MM.1S (cell line): ENCODE measurements around the gene PTTG1.

ENCODE experiments used
- DNase-seq: peaks from one replicate; pipeline ENCODE4 v3.0.0-alpha.2; 2015
- H2AFZ ChIP-seq: fragments of 300-600 bp; sonication (generic); 2 replicates; pipeline ENCODE4 v1.6.0; 2016; ENCODE audit warnings: antibody characterized with exemption, low read length
- H3F3A ChIP-seq: fragments of 300-600 bp; sonication (generic); 2 replicates; pipeline ENCODE4 v1.6.1; 2016; ENCODE audit warnings: mild to moderate bottlenecking, antibody characterized with exemption, low read length, moderate library complexity, mixed read lengths; ENCODE audit not compliant: insufficient read depth
- H3K27ac ChIP-seq: fragments of 300-600 bp; sonication (generic); 2 replicates; pipeline ENCODE4 v1.5.1; 2016; ENCODE audit warnings: mild to moderate bottlenecking, low read length
- H3K27me3 ChIP-seq: fragments of 300-600 bp; sonication (generic); replicated peaks from 2 replicates; pipeline ENCODE4 v1.6.0; 2016; ENCODE audit warnings: low read length; ENCODE audit not compliant: insufficient read depth
- H3K36me3 ChIP-seq: fragments of 300-600 bp; sonication (generic); replicated peaks from 2 replicates; pipeline ENCODE4 v1.6.1; 2016; ENCODE audit warnings: mild to moderate bottlenecking, low read length, mixed read lengths; ENCODE audit not compliant: insufficient read depth
- H3K4me1 ChIP-seq: fragments of 300-600 bp; sonication (generic); 2 replicates; pipeline ENCODE4 v1.6.1; 2016; ENCODE audit warnings: low read length, mixed read lengths
- H3K4me2 ChIP-seq: fragments of 300-600 bp; sonication (generic); 2 replicates; pipeline ENCODE4 v1.6.0; 2016; ENCODE audit warnings: low read depth, low read length
- H3K4me3 ChIP-seq: fragments of 300-600 bp; sonication (generic); 2 replicates; pipeline ENCODE4 v1.5.1; 2016; ENCODE audit warnings: low read length, mixed read lengths
- H3K79me2 ChIP-seq: fragments of 300-600 bp; sonication (generic); 2 replicates; pipeline ENCODE4 v1.6.1; 2016; ENCODE audit warnings: mixed run types, low read length, mixed read lengths
- H3K9ac ChIP-seq: fragments of 300-600 bp; sonication (generic); 2 replicates; pipeline ENCODE4 v1.6.1; 2016; ENCODE audit warnings: low read length, mixed read lengths
- H3K9me2 ChIP-seq: fragments of 300-600 bp; sonication (generic); replicated peaks from 2 replicates; pipeline ENCODE4 v1.6.1; 2016; ENCODE audit warnings: mild to moderate bottlenecking, low read length, mixed read lengths; ENCODE audit not compliant: insufficient read depth
- H3K9me3 ChIP-seq: fragments of 300-600 bp; sonication (generic); replicated peaks from 2 replicates; pipeline ENCODE4 v1.6.1; 2016; ENCODE audit warnings: mild to moderate bottlenecking, low read length, mixed read lengths; ENCODE audit not compliant: insufficient read depth
- H4K20me1 ChIP-seq: fragments of 300-600 bp; sonication (generic); 2 replicates; pipeline ENCODE4 v1.6.1; 2016; ENCODE audit warnings: mild to moderate bottlenecking, low read length, moderate library complexity, mixed read lengths; ENCODE audit not compliant: insufficient read depth
- CTCF ChIP-seq: fragments of 300-600 bp; sonication (generic); IDR thresholded peaks from 2 replicates; pipeline ENCODE4 v1.5.1; 2016; ENCODE audit warnings: antibody characterized with exemption, low read length, mixed read lengths
- EZH2 ChIP-seq: fragments of 300-600 bp; sonication (generic); optimal IDR thresholded peaks from 2 replicates; pipeline ENCODE3; 2017; ENCODE audit warnings: low read depth, mild to moderate bottlenecking, antibody characterized with exemption, low read length, mixed read lengths
- EZH2phosphoT487 ChIP-seq: fragments of 300-600 bp; sonication (generic); IDR thresholded peaks from 2 replicates; pipeline ENCODE4 v1.6.1; 2018; ENCODE audit warnings: antibody characterized with exemption, low read length

The PTTG1 gene

GRCh38 chr5:160418561-160419457 lies 2.8 kb upstream of the PTTG1 start, which contains the start of gene SLU7:
Gene SLU7 (minus strand): TSS chr5:160419081. CDS start chr5:160415294, 3,787 bp downstream.
- Histone ChIP-seq H4K20me1 (no peaks in the 10 kb centered on the region), H3K9me3 (no peaks in the 10 kb centered on the region), H3K4me3 (peak within 1 kb of the TSS; percentile 98), H3K36me3 (no peaks in the 10 kb centered on the region; the same call in 1 of the 2 replicates), H3F3A (peaks cover 28% of the 10 kb centered on the region), H3K27ac (peak within 1 kb of the TSS; percentile 91), H3K27me3 (no peaks in the 10 kb centered on the region), H3K9me2 (no peaks in the 10 kb centered on the region), H2AFZ (peak within 1 kb of the TSS; percentile 84), H3K79me2 (peaks cover 59% of the 10 kb centered on the region), H3K4me2 (peak within 1 kb of the TSS; percentile 80), H3K9ac (peak within 1 kb of the TSS; percentile 81), H3K4me1 (peaks cover 31% of the 10 kb centered on the region)
- peak; percentile 93 for DNase-seq
- no peak for TF ChIP-seq EZH2
- no peak for TF ChIP-seq EZH2phosphoT487
- TF ChIP-seq CTCF: no peak

DNA sequence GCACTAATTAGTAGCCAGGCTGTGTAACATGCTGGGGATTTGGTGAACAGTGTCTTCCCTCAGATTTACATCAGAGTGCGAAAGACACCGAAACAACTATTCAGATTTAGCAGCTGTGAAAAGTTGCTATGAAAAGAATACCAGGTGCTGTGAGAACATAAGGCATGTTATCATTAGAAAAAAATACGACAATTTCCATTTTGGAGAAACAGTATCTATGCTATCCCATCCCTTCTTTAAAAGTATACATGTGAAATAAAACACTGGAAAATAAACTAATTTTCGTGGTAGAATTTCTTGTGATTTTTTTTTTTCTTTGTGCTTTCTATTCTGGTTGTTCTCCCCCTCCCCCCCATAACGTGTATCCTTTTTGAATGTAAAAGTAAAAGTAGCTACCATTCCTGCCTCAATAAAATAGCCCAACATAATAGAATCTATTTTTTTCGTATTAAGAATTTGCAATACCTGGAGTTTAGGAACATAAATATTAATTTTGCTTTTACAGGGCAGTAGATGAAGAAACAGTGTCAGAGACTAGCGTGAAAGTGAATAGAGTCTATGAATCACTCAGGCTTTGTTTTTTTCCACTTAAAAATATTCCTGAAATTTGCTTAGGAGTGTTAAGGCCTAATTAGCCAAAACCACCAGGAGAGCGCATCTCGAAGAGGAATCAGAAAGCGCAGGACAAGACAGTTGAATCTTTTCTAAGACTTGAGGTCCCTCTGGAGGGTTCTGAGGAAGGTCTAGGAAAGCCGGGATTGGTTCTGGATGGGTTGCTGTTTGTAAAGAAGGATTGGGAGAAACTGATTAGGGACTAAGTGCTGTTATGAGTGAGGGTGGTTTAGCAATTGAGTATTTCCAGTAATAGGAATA lies 2.0 kb upstream of the PTTG1 start:
- Histone ChIP-seq H3K4me2 (peak overlapping the region; percentile 73), H3K9me3 (no peaks in the 10 kb centered on the region)

DNA sequence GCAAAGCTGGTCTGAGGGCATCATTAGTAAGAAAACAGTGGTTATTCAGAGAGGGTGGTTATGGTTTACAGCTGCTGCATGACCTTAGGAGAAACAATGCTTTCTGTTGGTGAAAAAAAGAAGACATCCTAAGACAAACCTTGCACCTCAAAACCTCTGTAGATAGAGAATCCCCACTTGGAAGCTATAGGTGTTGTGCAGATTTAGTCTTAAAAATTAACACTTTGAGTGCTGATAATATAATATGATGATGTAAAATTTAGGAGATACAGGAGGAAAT lies 1.4 kb upstream of the PTTG1 start:
- H3K27me3 ChIP-seq: no peaks in the 10 kb centered on the region
- H3K4me1 ChIP-seq: peaks cover 31% of the 10 kb centered on the region
- H3K9me2 ChIP-seq: no peaks in the 10 kb centered on the region
- H2AFZ ChIP-seq: peak overlapping the region; percentile 45
- H3K9me3 ChIP-seq: no peaks in the 10 kb centered on the region
- peak; percentile 38 for DNase-seq
- H3K36me3 ChIP-seq: peaks cover 4% of the 10 kb centered on the region; the same call in 1 of the 2 replicates
- H4K20me1 ChIP-seq: no peaks in the 10 kb centered on the region
- no peak for TF ChIP-seq EZH2
- TF ChIP-seq CTCF: no peak
- no peak for TF ChIP-seq EZH2phosphoT487
- H3K4me2 ChIP-seq: peak overlapping the region; percentile 73
- H3K9ac ChIP-seq: peak overlapping the region; percentile 81; the same call in 1 of the 2 replicates
- peak overlapping the region; percentile 98 for H3K4me3 ChIP-seq
- peak overlapping the region; percentile 91; the same call in 1 of the 2 replicates for H3K27ac ChIP-seq
- peaks cover 69% of the 10 kb centered on the region for H3K79me2 ChIP-seq
- H3F3A ChIP-seq: peaks cover 28% of the 10 kb centered on the region

More for the DNA sequence above, 2.0 kb upstream of the PTTG1 start:
- DNase-seq: no peak
- TF ChIP-seq EZH2 (no peak), EZH2phosphoT487 (no peak), CTCF (no peak)
- H3F3A ChIP-seq: peaks cover 28% of the 10 kb centered on the region
- peak overlapping the region; percentile 98 for H3K4me3 ChIP-seq
- H3K36me3 ChIP-seq: peaks cover 4% of the 10 kb centered on the region
- H2AFZ ChIP-seq: peak overlapping the region; percentile 45
- H3K79me2 ChIP-seq: peaks cover 68% of the 10 kb centered on the region
- H3K9ac ChIP-seq: peak overlapping the region; percentile 81
- no peaks in the 10 kb centered on the region for H3K9me2 ChIP-seq
- no peaks in the 10 kb centered on the region for H4K20me1 ChIP-seq
- H3K27me3 ChIP-seq: no peaks in the 10 kb centered on the region
- peaks cover 31% of the 10 kb centered on the region for H3K4me1 ChIP-seq
- H3K27ac ChIP-seq: peak overlapping the region; percentile 91
